Loucy (cell line): ENCODE data around the gene LRCH2.

Experiments used
- CTCF ChIP-seq: fragments of 200-600 bp; sonication (generic); conservative IDR thresholded peaks from 2 replicates; pipeline ENCODE4 v1.5.1; 2014; ENCODE audit warnings: mild to moderate bottlenecking, antibody characterized with exemption, low read length
- EZH2phosphoT487 ChIP-seq: fragments of 200-600 bp; IDR thresholded peaks from 2 replicates; pipeline ENCODE4 v1.6.1; 2018; ENCODE audit warnings: antibody characterized with exemption, mild to moderate bottlenecking, moderate library complexity, borderline replicate concordance

GRCh38 chrX:115257711-115258110, 23.8 kb upstream of the LRCH2 start:
- no peak for TF ChIP-seq CTCF
- TF ChIP-seq EZH2phosphoT487: no peak
